Calu3 (cell line): ENCODE data around the gene PPFIA1. TPM values are rescaled to one million over a fixed set of nuclear protein-coding genes. Genes with fewer than 3 reads are reported as not detected.

Experiments used
- BruUV-seq: library from RNA; stranded (reverse); fragments of 400-500 nt; replicated peaks from 2 replicates; lab custom pipeline; 2021; lab: Mats Ljungman, UMichigan
- CTCF ChIA-PET: fragments of 300-600 bp; sonication (Branson Sonifier 250); formaldehyde crosslinking; loops from one replicate; lab custom pipeline; 2022; ENCODE audit warnings: antibody characterized with exemption; lab: Charles Lee
- DNase-seq: peaks from one replicate; pipeline ENCODE4 v3.0.0; 2022
- H3K27ac Mint-ChIP-seq: one replicate; pipeline ENCODE4 v1.8.0; 2022; ENCODE audit warnings: mixed read lengths; ENCODE audit not compliant: unreplicated experiment
- H3K27me3 Mint-ChIP-seq: one replicate; pipeline ENCODE4 v1.8.0; 2022; ENCODE audit warnings: mixed read lengths; ENCODE audit not compliant: unreplicated experiment
- H3K36me3 Mint-ChIP-seq: one replicate; pipeline ENCODE4 v1.8.0; 2022; ENCODE audit warnings: mild to moderate bottlenecking, moderate library complexity, mixed read lengths; ENCODE audit not compliant: insufficient read depth, unreplicated experiment
- H3K4me1 Mint-ChIP-seq: one replicate; pipeline ENCODE4 v1.8.0; 2022; ENCODE audit warnings: mild to moderate bottlenecking, low read depth, mixed read lengths; ENCODE audit not compliant: unreplicated experiment
- H3K4me3 Mint-ChIP-seq: one replicate; pipeline ENCODE4 v1.8.0; 2022; ENCODE audit warnings: mild to moderate bottlenecking, low read depth, moderate library complexity, mixed read lengths; ENCODE audit not compliant: unreplicated experiment
- H3K9me3 Mint-ChIP-seq: one replicate; pipeline ENCODE4 v1.8.0; 2022; ENCODE audit warnings: low read depth, mixed read lengths; ENCODE audit not compliant: unreplicated experiment
- intact Hi-C: fragments of 100-400 bp; cut with micrococcal nuclease; formaldehyde crosslinking; loops from one replicate; pipeline ENCODE4 v1.10.0; 2022; ENCODE audit not compliant: unreplicated experiment
- total RNA-seq: library from RNA; stranded (reverse); gene quantifications from 2 replicates; pipeline ENCODE4 v1.2.3, GENCODE V29; 2022
- TF ChIP-seq, protein P1 (sequence below): fragments of 200-600 bp; IDR thresholded peaks from one replicate; pipeline ENCODE4 v1.8.0; 2022; ENCODE audit warnings: antibody characterized with exemption; ENCODE audit not compliant: unreplicated experiment

The PPFIA1 gene
- total RNA-seq, 1 experiment from 2014 or later: 84.0 TPM

DNA sequence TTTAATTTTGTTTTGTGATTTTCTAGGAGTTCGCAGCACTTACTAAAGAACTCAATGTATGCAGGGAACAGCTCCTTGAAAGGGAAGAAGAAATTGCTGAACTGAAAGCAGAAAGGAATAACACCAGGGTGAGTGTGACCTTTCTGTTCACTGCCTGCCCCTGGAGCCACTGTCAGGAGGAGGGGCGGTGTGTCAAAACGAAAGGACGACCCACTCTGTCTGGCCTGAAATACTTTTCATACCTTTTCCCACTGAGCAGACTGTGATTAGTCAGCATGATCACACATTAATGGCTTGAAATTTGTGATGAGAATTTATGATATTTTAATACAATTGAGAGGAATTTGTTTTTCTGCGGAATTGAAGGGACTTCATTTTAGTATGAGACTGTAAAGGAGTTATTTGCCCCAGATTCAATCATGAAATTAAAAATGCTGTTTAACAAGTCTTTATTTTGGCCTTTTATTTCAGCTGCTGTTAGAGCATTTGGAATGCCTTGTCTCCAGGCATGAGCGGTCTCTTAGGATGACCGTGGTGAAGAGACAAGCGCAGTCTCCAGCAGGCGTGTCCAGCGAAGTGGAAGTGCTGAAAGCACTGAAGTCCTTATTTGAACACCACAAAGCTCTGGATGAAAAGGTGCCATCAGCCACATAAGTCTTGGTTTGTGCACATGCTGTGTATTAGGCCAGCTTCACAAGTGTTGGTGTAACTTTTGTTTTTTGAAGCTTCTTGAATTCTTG is 54.1 kb downstream of the PPFIA1 start:
- BruUV-seq: no TSS peak
- no peak for DNase-seq
- Mint-ChIP-seq H3K27ac (no peak overlapping the region), H3K4me1 (peaks cover 23% of the 10 kb centered on the region), H3K36me3 (peaks cover 48% of the 10 kb centered on the region), H3K9me3 (no peaks in the 10 kb centered on the region), H3K27me3 (no peaks in the 10 kb centered on the region), H3K4me3 (no peak overlapping the region)
- CTCF ChIA-PET: interaction anchor here (0.6 kb wide), 2 partner anchors 15 to 117 kb away, joined by 3 read pairs; no protein-coding TSS in a partner anchor
- intact Hi-C loops: no loop called here
- TF ChIP-seq, protein P1, sequence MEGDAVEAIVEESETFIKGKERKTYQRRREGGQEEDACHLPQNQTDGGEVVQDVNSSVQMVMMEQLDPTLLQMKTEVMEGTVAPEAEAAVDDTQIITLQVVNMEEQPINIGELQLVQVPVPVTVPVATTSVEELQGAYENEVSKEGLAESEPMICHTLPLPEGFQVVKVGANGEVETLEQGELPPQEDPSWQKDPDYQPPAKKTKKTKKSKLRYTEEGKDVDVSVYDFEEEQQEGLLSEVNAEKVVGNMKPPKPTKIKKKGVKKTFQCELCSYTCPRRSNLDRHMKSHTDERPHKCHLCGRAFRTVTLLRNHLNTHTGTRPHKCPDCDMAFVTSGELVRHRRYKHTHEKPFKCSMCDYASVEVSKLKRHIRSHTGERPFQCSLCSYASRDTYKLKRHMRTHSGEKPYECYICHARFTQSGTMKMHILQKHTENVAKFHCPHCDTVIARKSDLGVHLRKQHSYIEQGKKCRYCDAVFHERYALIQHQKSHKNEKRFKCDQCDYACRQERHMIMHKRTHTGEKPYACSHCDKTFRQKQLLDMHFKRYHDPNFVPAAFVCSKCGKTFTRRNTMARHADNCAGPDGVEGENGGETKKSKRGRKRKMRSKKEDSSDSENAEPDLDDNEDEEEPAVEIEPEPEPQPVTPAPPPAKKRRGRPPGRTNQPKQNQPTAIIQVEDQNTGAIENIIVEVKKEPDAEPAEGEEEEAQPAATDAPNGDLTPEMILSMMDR: no peak

DNA sequence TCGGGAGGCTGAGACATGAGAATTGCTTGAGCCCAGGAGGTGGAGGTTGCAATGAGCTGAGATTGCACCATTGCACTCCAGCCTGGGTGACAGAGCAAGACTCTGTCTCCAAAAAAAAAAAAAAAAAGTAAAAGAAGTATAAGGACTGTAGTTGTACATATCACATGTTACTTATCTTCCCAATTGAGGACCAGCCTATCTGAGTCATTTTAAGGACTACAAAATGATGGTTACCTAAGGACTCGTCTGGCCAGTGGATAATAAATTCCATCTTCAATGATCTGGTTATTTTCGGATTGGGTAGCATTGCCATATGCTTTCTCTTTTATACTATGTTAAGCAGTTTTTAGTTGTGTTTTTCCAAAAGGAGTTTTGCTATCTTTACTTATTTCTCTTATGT is 55.3 kb downstream of the PPFIA1 start:
- no peaks in the 10 kb centered on the region for H3K9me3 Mint-ChIP-seq
- BruUV-seq: no TSS peak
- TF ChIP-seq, protein P1: no peak
- intact Hi-C loops: no loop called here
- H3K36me3 Mint-ChIP-seq: peaks cover 60% of the 10 kb centered on the region
- no peak overlapping the region for H3K27ac Mint-ChIP-seq
- H3K27me3 Mint-ChIP-seq: no peaks in the 10 kb centered on the region
- no peak for DNase-seq
- H3K4me1 Mint-ChIP-seq: peaks cover 23% of the 10 kb centered on the region
- CTCF ChIA-PET: interaction anchor here (0.6 kb wide), 1 partner anchor 411 kb away, joined by 4 read pairs; no protein-coding TSS in a partner anchor
- no peak overlapping the region for H3K4me3 Mint-ChIP-seq

DNA sequence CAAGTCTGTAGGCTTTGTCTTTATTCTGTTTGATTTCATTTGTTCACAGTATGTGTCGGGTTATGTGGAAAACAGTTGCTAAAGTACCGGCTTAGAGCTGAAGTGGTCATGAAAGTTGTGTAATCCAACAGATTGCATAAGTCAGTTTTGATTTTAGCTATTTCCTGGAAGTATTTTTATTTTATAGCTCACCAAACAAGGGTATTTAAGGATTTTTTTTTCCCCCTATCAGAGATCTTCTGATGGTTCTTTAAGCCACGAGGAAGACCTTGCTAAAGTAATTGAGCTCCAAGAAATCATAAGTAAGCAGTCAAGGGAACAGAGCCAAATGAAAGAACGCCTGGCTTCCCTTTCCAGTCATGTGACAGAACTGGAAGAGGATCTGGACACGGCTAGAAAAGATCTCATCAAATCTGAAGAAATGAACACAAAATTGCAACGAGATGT is 55.9 kb downstream of the PPFIA1 start:
- CTCF ChIA-PET: interaction anchor here (0.6 kb wide), 1 partner anchor 411 kb away, joined by 4 read pairs; no protein-coding TSS in a partner anchor
- H3K9me3 Mint-ChIP-seq: no peaks in the 10 kb centered on the region
- no TSS peak for BruUV-seq

DNA sequence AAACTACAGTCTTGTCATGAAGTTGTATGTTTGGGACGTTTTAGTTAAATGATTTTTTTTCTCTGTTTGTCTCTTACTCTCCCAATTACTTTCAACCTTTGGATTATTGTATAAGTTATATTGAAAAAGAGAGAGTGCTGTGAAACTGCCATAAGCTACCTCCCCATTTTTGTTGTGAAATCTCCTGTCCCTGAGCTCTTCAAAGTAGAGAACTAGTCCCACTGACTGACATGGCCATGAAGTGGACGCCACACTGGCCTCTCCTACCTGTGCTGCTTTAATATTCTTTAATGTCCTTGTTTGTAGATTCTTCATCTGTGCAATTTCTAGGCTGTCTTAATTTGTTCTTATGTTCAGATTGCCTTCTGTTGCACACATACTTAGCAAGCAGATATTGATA is 56.3 kb downstream of the PPFIA1 start:
- Mint-ChIP-seq H3K27ac (no peak overlapping the region), H3K4me1 (peaks cover 23% of the 10 kb centered on the region), H3K9me3 (no peaks in the 10 kb centered on the region), H3K4me3 (no peak overlapping the region), H3K27me3 (no peaks in the 10 kb centered on the region), H3K36me3 (peaks cover 59% of the 10 kb centered on the region)
- intact Hi-C loops: no loop called here
- CTCF ChIA-PET: no interaction called here
- TF ChIP-seq, protein P1: no peak
- BruUV-seq: no TSS peak
- no peak for DNase-seq

More for the DNA sequence above, 55.9 kb downstream of the PPFIA1 start:
- H3K27ac Mint-ChIP-seq: no peak overlapping the region
- no peak for DNase-seq
- intact Hi-C loops: no loop called here
- H3K4me1 Mint-ChIP-seq: peaks cover 23% of the 10 kb centered on the region
- peaks cover 61% of the 10 kb centered on the region for H3K36me3 Mint-ChIP-seq
- TF ChIP-seq, protein P1: no peak
- H3K4me3 Mint-ChIP-seq: no peak overlapping the region
- H3K27me3 Mint-ChIP-seq: no peaks in the 10 kb centered on the region
